ENCODE measurements around the gene AP2S1.

Gene AP2S1

GRCh38 chr19:46802152-46802551, 48.5 kb downstream of the AP2S1 start:
- DNase-seq (ENCODE audit: low spot score) = no peak

GRCh38 chr19:46798713-46799112, 51.9 kb downstream of the AP2S1 start:
- no peak for DNase-seq (ENCODE audit: low spot score)

- no peak for DNase-seq (ENCODE audit: low spot score)
These were observed 52.8 kb downstream of the AP2S1 start for GRCh38 chr19:46797881-46798280.

- no peak for DNase-seq (ENCODE audit: low spot score)
These were observed 58.7 kb downstream of the AP2S1 start for GRCh38 chr19:46791944-46792343.

GRCh38 chr19:46789371-46789770, 61.3 kb downstream of the AP2S1 start:
- DNase-seq (ENCODE audit: low spot score) = no peak

- DNase-seq (ENCODE audit: low spot score) = no peak
These were observed 61.7 kb downstream of the AP2S1 start for GRCh38 chr19:46788968-46789338.

- peak; percentile 99 for DNase-seq (ENCODE audit: low spot score)
These were observed 62.2 kb downstream of the AP2S1 start, which contains the start of gene SLC1A5 for GRCh38 chr19:46788262-46788967. SLC1A5 (minus strand) TSS chr19:46788594; CDS start chr19:46787965, 629 bp downstream.

Data from germinal center (tissue), 1 donor.